ENCODE data around the gene GIMAP6.
"Not testable (repeated sequence)": the region's sequence is repeated elsewhere in the genome, so short reads cannot be mapped to it uniquely, and the experiment has no call there.

Gene GIMAP6

DNA sequence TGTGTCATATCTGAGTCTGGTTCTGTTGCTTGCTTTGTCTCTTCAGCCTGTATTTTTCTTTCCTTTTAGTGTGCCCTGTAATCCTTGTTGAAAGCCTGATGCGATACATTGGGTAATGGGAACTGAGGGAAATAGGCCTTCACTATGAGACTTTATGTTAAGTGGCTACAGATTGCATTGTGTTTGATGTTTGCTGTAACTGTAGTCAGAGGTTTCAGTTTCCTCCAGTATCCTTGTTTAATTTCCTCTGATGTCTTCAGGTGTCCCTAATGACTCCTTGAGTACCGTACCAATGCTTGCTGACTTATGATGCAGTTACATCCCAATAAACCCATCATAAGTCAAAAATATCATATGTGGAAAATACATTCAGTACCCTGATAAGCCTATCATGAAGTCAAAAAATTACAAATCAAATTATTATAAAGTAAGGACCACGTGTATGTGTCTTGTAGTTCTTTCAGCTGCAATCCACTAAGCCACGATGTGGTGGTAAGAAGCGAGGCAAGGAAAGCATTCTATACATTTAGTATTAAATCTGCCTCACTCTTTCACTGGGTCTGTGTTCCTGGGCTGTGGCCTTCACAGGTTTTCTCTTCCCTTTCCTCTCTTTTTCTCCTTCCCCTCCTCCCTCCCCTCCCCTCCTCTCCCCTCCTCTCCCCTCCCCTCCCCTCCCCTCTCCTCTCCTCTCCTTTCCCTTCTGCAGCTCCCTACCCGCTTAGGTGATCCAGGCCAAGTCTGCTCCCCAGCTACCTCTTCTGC lies 13.3 kb upstream of the GIMAP6 start:
- DNase-seq (ENCODE audit: low read depth) = no peak

DNA sequence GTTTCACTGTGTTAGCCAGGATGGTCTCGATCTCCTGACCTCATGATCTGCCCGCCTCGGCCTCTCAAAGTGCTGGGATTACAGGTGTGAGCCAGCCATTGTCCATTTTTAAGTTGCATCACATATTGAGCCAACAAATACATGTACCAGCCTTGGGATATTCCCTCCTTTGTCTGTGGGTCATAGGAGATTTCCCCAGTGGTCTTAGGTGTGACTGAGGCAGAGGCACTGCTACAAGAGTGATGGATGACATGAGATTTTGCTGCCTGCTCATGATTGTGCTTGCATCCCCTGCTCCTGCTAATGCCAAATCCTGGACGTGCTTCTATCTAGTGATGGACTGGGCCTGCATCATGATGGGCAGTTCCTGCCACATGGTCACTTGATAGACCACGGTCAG lies 10.7 kb upstream of the GIMAP6 start:
- DNase-seq (ENCODE audit: low read depth) = no peak

DNA sequence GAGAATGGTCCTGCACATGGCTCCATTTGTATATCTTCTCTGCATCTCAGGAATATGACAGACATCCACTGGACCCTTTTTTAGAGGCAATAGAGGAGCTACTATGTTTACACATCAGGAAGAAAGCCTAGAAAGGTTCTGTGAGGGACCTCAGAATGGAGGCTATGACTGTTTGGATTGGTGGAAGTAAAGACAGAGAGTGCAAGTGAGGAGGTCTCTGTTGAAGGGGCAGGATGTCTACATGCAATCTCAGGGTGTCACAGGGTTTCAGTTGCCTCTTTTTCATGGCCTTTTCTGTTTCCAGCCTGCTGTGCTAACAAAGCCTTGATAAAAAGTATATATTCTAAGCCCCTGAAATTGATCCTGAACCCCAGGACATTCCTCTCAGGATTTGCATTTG lies 9.7 kb upstream of the GIMAP6 start:
- no peak for DNase-seq (ENCODE audit: low read depth)

DNA sequence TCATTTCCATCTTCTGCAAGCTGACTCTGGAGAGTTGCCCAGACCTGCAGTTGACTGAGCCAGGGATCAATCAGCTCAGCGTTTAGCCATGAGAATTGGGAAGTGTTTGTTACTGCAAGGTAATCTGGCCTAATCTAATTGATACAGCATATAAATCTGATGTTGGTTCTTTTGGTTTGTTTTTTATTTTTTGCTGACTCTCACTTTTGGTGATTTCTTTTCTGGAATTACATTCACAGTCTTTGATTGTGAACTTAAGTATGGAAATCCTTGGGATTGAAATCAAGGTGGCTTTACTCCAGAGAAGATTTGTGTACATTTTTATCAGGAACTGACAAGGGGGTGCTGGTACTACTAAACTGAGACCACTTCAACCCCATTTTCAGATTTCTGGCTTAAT lies 1.7 kb upstream of the GIMAP6 start:
- DNase-seq (ENCODE audit: low read depth) = no peak

DNA sequence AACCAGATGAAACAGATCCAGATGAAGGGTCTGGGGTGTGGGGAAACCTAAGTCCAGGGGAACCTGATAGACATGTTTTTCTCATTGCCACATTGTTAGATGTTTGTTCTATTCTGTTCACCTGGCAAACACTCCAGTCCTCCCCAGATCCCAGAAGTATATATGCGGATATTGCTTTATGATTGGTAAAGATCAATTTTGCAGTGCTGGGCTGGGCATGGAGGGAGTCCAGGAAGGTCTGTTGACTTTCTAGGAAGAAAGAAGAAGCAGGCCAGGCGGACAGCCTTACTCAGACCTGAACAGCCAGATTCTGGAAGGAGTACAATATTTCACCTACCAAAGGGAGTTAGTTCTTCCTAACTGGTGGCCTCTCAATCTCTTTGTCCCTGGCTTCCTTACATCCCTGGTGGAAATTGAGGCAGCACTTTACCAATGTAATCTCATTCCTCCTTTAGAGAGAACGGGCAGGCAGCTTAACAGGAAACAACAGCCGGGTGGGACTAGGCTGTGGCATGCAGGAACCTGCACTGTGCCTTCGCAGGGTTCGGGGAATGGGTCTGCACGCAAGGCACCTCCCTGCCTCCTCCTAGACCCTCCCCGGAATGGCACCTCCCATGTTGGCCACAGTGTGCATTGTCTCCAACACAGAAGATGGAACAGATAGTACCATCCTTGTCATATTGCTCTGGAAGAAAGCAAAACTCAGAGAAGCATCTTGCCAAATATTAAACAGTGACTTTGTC lies 930 bp downstream of the GIMAP6 start:
- no peak for DNase-seq (ENCODE audit: low read depth)

DNA sequence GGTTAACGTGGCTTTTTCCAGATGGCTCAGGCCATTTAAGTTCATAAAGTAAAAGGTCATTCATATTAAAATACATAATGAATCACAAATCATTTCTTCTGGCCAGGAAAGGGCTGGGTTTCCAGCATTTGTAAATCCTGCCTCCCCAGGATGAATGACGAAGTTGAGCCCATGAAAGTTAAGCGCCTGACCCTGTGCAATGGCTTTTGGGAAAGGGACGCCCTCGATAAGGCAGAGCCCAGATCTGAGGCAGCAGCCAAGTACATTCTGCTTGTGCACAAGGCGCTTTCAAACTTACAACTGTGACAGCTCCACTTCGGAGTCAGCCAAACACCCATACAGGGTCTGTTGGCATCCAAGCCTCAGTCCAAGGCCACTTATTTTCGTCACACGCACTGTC lies 2.8 kb downstream of the GIMAP6 start:
- DNase-seq (ENCODE audit: low read depth) = no peak

DNA sequence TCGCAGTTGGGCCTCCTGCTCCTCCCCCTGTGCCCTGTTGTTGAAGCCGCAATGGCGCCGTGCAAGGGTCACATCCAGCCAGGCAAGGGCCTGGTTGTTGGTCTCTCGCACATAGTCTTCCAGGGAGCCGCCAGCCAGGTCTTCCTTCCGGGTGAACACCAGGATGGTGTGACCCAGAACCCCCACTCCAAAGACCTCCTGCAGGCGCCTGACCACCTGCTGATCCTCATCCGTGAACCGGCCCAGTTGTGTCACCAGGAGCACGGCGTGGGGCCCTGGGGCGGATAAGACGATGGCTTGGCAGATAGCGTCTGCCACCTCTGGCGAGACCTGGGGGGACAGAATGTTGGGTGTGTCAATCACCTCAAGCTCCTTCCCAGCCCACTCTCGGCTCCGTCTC lies 4.2 kb downstream of the GIMAP6 start:
- no peak for DNase-seq (ENCODE audit: low read depth)

DNA sequence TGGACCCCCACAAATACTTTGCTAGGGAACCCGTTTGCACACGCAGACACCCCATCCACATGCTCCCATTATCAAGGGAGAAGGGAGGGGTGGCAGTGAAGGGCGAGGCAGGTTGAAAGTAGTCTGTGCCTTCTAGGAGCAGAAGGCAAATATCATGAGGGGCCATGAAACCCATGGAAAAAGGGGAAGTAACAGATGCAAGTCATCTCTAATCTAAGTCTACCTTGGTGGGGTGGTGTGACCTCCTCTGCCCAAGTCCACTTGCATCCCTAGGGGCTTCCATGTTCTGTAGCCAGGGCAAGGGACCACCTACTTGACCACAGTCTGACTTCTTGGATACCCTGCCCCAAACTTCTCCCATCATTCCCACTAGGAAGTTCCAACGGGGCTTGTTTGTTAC lies 5.5 kb downstream of the GIMAP6 start:
- no peak for DNase-seq (ENCODE audit: low read depth)

DNA sequence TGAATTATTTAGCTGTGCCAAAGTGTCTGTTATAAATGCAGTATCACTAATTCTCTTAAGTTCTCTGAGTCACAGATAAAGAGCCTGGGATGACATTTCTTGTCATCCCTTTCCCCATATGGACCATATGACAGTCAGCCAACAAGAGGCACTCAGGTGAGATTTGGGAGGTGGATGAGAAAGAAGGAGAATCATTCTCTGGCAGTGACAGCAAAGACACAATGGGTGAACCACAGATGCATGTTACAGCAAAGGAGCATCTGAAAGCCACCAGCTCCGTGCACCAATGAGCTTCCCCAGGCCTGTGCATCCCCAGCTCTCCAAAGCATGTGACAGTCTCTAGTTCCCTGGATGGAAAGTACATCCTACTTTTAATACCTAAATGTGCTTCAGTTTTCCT lies 10.8 kb downstream of the GIMAP6 start:
- no peak for DNase-seq (ENCODE audit: low read depth)

DNA sequence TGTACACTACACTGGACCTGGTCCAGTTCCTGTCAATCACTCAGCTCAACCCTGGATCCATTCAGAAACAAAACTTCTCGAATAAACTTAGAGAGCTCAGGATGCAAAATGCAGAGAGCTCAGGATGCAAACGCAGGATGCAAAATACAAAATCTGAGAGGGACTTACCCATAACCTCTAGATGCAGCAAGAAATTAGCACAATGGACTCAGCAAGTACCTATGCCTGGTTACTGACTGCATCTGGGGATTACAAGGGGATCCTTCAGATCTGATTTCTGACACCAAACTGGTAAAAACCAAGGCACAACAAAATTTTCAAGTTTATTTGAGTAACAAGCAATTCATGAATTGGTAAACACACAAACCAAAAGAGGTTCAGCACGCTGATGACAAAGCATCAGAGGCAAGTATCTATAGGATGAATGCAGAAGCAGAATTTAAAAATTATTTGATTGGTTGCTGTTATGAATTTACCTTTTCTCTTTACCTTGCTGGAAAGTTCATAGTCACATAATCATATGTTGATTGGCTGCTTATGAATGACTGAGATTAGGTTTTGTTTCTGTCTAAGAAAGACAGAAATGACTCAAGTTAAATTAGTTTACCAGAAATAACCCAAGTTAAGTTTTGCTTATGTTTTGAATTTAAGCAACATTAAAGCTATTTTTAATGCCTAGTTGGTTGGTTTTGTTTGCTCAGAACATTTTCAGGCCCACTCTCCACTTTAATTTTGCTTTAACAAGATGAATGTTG lies 11.4 kb downstream of the GIMAP6 start:
- no peak for DNase-seq (ENCODE audit: low read depth)

DNA sequence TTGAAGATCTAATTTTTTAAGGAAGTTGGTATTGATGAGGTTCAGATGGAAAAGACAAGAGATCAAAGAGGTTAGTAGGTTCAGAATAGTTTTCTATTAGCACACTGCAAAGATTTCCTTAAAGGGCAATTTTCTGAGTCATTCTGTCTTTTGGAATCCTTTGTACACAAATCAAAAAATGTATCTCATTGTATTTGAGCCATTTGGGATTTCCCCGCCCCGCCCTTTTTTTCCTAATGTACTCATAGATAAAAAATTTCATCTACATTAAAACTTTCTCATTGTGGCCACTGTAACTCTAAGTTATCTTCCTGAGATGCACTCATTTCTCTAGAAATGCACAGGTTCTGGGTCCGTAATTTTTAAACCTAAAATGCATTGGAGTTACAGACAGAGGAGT lies 12.1 kb downstream of the GIMAP6 start:
- no peak for DNase-seq (ENCODE audit: low read depth)

DNA sequence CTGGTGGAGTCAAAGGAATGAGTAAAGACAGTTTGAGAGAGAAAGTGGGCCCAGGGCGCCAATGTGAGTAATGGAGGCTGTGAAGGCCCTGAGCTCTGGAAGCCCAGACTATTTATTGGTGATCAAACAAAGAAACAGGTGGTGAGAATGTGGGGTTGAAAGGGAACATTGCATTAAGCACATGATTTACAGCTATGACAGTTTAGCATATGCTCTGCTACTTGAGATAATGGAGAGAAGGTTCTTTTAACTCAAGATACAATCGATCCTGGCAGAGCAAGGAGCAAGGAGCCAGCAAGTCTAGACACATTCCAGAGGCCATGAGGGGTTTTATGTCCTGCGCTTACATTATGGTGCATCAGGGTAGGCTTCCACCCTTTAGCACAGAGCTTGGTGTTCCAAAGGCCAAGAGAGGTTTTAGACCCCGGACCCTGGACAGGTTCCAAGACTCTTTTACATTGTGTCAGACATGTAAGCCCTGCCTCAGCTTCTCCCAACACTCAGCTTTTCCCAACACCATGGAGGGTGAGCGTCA lies 16.9 kb downstream of the GIMAP6 start:
- DNase-seq (ENCODE audit: low read depth) = not testable (repeated sequence)

DNA sequence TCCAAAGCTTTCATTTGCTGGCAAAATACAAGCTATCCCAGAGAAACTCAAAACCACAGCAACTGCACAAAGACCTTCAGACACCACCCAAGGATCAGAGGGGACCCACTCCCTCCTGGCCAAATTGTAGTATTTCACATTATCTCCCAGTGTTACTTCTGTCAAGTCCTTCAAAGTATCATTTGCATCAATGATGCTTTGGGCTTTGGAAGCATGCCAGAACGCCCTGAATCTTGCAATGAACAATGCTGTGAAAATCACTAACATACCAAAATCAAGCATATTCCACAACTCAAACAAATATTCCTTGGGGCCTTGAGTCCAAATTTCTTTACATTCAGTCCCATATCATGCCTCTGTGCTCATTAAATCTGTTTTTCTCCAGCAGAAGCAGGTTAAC lies 17.8 kb downstream of the GIMAP6 start:
- DNase-seq (ENCODE audit: low read depth) = not testable (repeated sequence)

DNA sequence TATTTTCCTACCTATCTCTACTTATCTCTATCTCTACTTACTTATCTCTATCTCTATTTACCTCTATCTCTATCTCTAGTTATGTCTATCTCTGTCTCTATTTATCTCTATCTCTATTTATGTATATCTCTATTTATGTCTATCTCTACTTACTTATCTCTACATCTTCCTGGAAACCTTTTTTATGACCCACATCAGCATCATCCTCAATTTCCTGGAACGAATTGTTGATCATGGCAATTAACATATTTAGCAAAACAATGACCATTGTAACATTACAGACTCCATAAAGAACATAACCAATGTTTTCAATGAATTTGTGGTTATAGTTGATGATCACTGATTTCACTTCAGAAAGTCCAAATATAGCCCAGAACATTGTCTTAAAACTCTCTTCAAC lies 18.3 kb downstream of the GIMAP6 start:
- no peak for DNase-seq (ENCODE audit: low read depth)

DNA sequence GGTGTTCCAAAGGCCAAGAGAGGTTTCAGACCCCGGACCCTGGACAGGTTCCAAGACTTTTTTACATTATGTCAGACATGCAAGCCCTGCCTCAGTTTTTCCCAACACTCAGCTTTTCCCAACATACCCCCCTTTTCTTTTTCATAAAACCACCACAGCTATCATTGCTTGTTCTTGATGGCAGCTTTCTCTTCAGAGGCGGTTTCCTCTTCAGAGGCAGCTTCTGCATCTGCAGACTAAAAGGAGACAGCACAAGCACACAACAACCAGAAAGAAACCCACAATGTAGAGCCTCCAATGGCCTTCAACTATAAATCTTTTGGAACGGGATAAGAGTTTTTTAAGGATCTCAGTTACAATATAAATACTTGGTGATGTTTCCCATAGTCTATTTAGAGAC lies 19.3 kb downstream of the GIMAP6 start:
- DNase-seq (ENCODE audit: low read depth) = no peak

DNA sequence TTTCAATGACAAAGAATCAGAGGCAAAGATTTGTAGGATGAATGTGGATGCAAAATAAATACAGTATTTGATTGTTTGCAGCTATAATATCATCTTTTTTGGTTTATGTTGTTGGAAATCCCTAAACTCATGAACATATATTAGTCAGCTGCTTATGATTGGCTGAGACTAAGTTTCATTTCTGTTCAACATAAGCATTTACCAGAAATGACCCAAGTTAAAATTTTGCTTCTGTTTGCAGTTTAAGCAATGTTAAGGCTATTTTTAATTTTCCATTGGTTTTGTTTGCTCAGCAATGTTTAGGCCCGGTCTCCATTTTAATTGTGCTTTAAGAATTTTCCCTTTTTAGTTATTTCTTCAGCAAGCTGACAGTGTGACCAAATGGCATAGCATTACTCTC lies 22.0 kb downstream of the GIMAP6 start:
- DNase-seq (ENCODE audit: low read depth) = no peak

DNA sequence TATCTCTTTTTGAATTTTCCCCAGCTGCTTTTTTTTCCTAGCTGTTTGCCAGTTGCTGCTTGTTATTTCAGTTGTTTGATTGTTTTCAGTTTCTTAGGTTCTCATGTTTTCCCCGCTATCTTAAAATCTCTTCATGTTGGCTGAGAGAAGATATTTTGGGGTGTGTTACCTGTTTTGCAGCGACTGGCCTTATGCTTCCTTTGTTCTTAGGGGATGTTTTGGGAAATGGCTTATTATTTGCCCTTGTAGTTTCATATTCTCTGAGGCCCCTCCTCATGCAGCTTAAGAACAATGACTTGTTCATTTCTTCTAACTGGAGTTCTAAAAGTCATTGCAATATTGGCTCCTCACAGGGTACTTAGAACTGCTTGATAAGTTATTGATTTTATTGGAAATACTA lies 28.6 kb downstream of the GIMAP6 start:
- DNase-seq (ENCODE audit: low read depth) = not testable (repeated sequence)

DNA sequence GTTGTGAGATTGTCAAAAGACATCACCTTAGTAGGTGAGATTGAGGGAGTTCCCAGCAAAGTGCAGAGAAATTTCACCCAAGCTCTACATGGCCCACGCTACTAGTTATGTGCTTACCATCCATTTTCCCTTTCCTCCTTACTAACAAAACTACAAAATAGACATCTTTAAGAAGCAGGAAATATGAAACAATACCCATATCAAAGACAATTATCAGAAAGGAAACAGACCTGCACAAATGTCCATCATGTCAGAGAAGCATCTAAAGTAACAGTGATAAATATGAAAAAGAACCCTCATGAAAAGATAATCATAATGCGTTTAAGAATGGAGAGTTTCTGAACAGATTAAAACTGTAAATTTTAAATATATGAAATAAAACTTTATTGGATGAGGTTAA lies 36.8 kb downstream of the GIMAP6 start:
- no peak for DNase-seq (ENCODE audit: low read depth)

DNA sequence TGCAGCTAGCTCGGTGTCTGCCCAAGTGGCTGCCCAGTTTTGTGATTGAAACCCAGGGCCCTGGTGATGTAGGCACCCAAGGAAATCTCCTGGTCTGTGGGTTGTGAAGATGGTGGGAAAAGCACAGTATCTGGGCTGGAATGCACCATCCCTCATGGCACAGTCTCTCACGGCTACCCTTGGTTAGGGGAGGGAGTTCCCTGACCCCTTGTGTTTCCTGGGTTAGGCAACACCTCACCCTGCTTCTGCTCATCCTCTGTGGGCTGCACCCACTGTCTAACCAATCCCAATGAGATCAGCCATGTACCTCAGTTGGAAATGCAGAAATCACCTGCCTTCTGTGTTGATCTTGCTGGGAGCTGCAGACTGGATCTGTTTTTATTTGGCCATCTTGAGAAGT lies 37.4 kb downstream of the GIMAP6 start:
- no peak for DNase-seq (ENCODE audit: low read depth)

DNA sequence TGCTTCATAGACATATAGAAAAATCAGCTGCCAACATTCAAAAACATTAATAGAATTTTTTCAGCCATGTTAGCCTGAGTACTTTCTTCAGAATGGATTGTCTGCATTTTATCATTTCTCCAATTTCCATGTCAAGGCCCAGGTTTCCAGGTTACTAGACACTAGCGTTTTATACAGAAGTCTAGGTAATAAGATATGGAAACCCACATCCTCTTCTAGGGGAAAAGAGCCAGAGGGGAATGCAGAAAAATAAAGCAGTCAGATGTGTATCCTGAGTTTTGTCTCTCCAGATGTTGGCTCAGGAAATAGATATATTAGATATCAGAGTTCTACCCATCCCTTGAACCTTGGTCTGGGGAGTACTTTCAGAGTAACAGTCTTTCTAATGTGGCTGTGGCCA lies 44.6 kb downstream of the GIMAP6 start:
- no peak for DNase-seq (ENCODE audit: low read depth)

DNA sequence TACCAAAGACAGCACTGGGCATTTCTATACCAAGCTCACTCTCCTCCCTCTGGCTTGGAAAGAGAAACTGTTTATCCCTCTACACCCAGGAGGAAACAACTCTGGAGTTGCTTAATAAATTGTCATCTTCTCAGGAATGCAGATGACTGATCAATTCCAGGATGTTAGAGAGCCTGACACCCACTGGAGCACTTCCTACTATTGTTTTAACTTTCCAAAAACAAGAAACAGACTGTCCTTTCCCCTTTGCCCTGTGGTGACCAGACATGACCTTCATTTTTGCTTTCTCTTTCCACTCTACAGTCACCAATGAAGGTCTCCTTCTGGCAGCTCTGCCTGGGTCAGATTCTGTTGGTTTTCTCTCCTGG lies 45.4 kb downstream of the GIMAP6 start:
- no peak for DNase-seq (ENCODE audit: low read depth)

DNA sequence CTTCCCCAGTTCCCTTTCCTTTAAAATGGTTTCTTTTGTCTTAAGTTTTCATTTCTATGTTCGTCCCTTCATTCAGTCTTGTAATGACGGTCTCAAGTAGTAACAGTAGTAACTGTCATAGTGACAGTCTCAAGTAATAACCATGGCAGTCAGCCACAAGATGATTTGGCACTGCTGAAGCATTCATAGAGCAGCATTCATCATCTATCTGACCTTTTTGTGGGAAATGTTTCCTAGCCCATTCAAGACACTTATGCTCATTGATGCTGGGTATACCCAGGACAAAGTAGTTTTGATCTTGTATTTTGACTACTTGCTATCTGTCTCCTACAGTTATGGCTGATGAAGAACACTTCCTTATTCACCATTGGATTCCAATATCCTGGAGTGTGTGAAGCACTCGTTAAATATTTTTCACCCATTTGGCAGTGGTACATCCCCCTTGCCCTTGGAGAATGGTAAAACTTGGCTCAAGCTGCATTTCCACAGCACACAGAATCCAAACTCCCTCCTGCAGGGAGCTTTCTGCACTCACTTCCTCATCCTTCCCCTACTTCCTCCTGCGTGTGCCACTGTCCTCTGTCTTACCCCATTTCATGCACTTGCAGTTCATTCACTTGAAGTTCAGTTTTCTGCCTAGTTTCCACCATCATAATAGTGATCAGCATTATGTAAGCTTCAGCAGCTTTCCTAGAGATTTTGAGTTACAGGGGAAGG lies 46.0 kb downstream of the GIMAP6 start:
- no peak for DNase-seq (ENCODE audit: low read depth)

Data from fibroblast of gingiva (primary cell).